Activated CD8-positive, alpha-beta memory T cell treated with anti-CD3 and anti-CD28 coated beads for 4 hours (primary cell): ENCODE results near the gene GATA2.

ENCODE experiments used
- DNase-seq, 2 donors: peaks; one replicate each; pipeline ENCODE4 v3.0.0-alpha.2; 2020; ENCODE audit warnings: low read depth in 2 of 2

The GATA2 gene

DNA sequence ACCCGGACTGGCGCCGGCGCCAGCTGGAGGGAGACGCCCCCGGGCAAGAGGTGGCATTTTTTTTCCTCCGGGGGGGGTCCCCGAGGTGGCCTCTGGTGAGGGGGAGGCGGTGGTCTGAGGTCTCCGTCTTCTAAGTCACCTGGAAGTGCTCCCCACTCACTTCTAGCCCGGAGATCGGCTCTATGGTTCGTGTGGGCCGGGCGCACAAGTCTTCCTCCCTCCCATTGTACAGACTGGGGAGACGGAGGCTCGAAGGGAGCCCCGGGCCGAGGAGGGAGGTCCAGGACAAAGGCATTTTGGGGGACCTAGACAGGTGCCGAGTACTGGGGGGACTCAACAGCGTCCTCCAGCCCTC, 4.4 kb downstream of the GATA2 start:
- DNase-seq = no peak

DNA sequence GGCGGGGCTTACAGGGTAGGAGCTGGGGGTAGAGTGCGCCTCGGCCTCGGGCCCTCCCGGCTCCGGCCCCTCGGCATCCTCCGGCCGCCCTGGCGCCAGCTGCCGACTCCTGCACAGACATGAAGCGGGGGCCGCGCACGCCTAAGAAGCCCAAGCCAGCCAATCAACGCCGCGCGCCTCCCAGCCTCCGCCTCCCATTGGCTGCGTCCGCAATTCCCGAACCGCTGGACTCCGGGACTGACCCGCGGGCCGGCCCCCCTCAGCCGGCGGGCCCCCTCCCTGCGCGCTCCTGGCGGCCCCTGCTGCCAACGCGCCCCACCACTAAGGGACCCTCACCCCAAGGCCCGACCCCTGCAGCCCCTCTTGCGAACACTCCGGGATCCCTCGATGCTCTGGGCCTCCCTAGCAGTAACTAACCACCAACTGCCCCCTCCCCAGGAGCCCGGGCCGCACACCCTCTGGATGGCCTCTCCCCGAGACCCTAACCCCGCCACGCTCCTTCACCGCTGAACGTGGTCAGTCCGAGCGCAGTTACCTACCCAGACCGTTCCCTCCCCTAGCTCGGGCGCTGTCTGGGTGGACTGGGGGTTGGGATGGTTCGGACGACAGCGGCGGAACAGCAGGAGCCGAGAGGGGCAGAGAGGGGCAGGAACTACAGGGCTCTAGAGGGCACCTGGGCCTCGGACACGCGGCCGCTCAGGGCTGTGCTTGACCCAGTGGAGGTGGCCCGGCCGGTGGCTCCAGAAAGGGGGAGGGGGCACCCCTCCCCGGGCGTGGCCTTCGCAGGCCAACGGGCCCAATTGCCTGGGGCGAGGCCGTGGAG, 5.0 kb downstream of the GATA2 start:
- no peak for DNase-seq

DNA sequence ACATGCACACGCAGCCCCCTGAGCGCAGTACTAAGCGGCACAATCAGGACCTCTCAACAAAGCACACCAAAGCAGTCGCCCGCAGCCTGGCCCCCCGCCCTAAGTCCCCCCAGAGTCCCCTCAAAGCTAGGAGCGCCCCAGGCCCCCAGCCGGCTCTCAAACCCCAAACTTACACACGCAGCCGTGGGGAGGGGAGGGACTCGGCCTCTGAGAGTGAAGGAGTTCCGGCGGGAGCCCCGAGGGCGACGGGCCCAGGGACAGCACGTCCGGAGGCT, 5.5 kb downstream of the GATA2 start:
- DNase-seq = no peak

DNA sequence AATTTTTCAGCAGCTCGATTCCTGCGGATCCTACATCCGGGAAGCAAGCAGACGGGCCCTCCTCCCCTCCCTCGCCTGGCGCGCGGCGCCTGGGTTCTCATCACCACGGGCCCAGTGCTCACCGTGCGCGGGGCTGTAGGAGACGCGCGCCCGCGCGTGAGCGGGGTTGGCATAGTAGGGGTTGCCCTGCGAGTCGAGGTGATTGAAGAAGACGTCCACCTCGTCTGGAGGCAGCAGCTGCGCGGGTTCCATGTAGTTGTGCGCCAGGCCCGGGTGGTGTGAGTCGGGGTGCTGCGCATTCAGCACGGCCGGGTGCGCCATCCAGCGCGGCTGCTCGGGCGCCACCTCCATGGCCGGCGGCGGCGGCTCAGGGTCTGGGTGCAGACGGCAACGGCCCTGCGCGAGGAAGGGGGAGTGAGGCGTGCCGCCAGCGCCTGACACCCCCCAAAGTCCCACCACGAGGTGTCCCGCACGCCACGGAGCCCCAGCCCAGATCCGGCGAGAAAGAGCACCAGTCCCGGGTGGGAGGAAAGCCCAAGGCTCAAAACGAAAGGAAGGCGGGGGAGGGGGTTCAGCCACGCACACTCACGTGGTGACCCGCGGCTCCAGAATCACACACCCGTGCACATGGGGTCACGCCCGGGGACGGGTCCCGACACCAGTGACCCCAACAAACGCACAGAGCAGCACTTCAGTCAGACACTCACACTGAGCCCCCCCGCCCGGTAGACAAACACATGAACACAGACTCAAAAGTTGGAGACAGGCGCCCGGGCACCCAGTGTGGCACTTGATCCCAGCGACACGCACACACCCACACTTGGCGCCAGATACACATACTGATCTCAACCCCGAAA, 6.1 kb downstream of the GATA2 start:
- DNase-seq = no peak

DNA sequence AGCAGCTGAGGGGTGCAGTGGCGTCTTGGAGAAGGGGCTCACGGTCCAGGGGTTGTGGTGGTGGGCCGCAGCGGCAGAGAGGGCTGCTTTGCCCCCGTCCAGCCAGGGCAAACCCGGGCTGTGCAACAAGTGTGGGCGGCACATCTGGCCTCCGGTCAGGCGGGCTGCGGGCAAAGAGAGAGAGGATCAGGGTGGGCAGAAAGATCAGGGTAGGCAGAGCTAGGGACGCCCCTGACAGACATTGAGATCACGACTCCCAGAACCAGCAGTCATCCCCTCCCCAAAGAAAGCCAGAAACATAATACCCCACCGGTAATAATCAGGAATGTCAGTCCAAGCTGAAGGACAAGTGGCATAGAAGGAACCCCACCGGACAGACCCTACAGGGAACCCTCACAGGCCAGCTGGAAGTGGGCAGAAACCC, 6.8 kb downstream of the GATA2 start:
- no peak for DNase-seq

DNA sequence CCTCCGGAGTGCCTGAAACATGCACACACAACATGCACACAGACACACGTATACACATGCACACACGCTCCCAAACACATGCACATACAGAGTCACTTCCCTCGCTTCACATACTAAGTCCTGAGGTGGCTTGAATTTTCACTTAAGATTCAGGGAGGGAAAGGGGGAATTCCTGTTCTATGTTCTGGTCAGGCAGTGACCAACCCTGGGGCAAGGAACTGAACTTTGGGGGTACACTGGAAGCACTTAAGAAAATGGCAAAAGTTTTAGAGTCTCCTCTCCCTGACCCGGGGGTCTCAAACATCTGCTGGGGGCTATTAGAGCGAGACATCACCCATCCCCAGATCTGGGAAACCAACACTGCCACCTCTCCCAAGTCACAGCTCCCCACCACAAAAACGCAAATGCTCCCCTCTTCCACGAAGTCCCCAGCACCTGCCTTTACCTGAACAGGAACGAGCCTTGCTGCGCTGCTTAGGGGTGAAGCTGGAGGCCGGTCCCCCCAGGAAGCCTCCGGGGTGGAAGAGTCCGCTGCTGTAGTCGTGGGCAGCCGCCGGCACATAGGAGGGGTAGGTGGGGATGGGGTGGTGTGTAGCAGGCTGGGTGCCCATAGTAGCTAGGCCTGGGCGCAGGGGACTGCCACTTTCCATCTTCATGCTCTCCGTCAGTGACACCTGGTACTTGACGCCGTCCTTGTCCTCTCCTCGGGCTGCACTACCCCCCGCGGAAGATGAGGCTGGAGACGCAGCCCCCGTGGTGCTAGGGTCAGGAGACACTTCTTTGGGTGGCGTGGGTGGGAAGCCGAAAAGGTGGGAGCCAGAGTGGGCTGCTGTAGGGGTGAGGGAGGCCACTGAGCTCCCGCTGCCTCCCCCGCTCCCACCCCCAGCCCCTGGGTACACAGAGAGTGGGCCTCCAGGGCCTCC, 7.5 kb downstream of the GATA2 start:
- no peak for DNase-seq

DNA sequence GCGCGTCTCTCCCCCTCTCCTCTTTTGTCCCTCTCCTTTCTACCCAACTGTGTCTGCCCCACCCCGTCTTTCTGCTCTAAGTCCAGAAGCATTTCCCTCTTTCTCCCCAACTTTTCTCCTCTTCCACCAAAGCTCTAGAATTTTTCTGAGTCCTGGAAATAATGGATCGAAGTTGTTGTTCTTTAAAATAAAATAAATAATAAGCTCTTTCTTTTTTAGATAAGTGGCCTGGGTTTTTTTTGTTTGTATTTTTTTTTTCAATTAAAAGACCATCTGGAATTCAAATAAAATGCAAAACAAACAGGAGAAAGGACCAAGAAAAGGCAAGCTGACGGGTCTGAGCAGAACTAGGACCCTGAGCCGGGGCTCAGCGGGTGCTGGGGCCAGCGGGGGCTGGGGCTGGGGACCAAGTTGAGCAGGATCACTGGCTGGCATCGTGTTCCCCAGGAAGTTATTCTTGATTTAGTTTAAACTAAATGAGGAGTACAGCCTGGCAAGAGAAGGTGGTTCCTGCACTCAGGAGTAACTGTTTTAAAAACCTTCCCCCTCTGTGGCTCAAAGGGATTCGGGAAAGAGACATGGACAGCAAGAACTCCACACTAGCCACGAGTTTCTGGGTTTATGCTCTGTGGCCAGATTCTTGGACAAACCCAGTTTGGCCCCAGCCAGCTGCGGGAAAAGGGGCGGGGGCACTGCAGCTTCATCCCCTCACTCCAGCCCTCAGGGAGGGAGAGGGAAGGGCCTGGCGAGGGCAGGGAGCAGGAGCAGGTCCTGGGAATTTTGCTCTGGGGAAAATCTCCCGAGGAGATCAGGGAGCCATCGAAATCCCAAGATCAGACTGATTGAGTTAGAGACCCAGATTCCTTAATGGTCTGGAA, 8.4 kb downstream of the GATA2 start:
- DNase-seq = no peak

DNA sequence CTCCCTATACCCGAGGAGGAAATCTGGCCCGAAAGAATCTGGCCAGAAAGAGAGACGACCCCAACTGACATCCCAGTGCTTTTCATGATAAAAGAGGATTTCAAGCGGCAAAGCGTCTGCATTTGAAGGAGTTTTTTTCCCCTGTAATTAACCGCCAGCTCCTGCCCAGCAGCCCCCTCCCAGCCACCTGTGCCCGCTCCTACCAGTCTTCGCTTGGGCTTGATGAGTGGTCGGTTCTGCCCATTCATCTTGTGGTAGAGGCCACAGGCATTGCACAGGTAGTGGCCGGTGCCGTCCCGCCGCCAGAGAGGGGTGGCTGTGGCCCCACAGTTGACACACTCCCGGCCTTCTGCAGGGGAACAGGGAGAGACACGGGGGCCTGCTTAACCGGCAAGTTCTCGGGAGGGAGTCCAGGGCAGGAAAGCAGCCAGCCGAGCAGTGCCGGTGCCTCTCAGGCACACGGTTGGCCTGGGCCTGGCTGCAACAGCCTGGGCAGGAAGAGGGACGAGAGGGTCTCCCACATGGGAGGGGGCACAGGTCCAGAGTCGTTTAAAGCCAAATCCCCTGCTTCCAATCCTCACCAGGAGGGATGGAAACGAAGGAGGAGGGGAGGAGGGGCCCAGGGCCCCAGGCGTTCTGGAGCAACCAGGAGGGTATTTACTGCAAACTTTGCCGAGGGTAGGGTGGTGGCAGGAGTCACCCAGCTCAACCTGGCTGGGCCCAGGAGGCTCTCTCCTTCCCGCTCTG, 9.2 kb downstream of the GATA2 start:
- DNase-seq = no peak

DNA sequence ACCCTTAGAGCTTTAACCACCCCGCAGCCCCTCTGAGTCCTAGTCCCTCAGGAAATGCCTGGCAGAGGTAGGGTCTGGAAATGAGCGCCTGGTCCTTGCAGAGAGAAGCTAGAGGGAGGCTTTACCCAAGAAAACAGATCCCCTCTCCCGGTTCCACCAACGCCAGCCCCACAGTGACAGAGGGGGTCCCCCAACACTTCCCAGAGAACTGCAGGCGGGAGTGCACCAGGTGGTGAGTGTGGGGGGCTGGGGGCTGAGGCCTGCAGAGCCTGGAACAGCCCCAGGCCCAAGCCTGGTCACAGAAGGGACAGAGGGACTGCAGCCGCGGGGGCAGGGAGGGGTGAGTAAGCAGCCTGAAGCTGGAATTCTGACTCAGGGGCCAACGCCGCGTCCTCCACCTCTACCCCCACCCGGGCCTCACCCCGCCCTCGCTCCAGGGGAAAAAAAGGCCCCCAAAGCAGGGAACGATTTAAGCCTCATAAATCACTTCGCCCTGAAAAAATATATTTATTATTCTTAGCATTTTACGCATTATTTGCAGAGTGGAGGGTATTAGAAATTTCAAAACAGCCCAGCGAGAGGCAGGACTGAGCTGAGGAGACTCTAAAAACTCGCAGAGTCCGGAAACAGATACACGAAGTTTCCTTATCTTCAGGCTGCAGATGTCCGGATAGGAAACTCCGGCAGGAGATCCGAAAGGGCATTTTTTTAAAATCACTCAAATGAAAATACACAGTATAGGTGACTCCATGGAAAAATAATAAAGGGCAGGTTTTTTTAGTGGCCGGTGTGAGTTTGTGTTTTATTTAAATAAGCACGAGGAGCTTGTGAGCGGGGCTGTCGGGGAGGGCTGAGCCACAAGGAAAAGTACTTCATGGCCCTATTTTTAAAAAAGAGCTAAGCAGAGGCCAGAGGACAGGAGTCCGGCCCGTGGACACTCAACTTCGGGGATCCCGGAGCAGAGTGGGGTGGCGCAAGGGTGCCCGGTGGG, 10.0 kb downstream of the GATA2 start:
- DNase-seq = no peak

DNA sequence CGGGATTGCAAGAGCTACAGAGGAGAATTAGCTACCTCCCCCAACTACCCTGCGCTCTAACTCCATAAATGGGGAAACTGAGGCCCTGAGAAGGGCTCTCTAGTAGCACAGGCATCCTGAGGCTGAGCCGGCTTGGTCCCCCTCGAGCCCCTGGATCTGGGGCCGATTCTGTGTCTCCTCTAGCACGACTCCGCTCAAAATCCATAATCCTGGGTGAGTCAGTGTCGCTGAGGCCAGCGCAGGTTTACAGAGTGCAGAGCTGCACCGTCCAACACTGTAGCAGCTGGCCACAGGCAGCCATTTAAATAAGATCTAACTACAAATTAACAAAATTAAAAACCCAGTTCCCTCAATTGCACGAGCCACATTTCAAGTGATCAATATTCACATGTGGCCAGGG, 10.8 kb downstream of the GATA2 start:
- no peak for DNase-seq

DNA sequence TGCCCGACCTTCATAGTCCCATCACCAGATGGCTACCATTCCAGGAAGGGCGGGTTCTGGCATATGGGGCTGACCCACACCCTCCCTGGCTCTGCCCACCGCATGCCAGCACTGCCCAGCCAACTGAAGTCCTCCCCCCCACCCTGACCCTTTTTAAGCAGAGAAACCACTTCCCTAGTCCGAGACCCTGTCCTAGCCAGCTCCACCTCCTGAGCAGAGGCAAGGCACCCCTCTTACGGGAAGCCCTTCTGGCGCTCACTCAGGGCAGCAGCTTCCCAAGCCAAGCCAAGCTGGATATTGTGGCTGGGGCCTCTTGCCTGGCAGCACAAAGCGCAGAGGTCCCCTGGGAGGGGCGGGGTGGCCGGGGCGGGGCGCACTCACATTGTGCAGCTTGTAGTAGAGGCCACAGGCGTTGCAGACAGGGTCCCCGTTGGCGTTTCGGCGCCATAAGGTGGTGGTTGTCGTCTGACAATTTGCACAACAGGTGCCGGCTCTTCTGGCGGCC, 11.5 kb downstream of the GATA2 start:
- no peak for DNase-seq

DNA sequence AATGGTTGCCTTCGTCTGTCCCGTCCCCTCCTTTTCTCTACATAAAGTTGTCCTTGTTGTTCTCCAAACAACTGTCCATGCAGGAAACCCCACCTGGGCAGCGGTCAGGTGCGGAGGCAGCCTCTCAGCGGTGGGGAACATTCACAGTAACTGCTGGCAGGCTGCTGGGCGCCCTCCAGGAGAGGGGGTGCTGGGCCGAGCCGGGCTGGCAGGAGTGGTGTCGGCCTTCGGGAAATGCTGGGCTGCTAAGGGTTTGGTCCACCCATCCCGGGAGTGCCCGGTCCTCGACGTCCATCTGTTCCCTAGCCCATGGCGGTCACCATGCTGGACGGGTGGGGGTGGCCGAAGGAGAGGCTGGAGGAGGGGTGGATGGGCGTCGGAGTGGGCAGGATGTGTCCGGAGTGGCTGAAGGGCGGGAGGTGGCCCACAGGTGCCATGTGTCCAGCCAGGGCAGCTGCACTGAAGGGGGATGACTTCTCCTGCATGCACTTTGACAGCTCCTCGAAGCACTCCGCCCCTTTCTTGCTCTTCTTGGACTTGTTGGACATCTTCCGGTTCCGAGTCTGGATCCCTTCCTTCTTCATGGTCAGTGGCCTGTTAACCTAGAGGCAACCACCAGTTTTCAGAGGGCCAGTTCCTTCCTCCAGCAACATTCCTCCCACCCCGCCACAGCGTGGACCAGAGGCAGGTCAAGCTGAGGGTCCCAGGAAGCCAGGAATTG, 12.1 kb downstream of the GATA2 start:
- DNase-seq = no peak

DNA sequence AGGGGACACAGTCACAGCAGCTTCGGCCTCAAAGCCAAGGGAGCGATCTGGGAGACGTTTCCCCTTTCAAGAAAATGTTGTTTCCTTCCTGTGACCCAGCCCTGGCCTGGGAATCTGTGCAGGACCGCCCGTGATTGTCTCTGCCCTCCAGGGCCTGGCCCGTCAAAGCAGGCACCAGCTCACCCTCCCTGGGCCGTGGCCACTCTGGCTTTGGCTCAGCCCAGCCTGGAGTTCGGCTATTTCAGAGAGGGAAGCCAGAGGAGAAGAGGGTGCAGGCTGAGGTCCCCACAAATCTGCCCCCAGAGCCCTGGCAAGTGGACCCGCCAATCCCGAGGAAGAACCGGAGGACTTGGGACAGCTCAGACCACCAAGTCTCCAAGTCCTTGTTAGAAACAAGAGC, 12.7 kb downstream of the GATA2 start:
- DNase-seq = no peak

DNA sequence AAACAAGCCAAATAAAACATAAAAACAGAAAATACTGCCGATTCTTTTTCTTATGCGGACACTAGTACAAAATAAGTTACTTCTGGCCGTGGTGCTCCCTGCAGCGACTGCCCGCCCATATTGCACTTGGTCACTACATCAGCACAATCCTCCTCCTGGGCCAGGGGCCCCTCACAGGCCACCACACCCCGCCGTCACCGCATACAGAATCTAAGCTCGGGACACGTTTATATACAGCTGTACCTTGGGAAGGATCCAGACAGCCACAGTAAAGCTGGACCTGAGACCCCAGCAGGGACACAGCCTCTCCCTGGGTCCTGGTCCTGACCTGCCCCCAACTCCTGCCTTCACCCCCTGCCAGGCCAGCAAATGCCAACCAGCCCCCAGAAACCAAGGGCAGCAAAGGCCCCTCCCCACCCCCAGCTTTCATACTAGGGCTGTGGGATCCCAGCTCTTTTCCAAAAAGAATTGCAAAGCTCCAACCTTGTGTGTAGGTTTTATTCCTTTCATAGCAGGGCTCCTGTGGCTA, 13.4 kb downstream of the GATA2 start:
- no peak for DNase-seq

DNA sequence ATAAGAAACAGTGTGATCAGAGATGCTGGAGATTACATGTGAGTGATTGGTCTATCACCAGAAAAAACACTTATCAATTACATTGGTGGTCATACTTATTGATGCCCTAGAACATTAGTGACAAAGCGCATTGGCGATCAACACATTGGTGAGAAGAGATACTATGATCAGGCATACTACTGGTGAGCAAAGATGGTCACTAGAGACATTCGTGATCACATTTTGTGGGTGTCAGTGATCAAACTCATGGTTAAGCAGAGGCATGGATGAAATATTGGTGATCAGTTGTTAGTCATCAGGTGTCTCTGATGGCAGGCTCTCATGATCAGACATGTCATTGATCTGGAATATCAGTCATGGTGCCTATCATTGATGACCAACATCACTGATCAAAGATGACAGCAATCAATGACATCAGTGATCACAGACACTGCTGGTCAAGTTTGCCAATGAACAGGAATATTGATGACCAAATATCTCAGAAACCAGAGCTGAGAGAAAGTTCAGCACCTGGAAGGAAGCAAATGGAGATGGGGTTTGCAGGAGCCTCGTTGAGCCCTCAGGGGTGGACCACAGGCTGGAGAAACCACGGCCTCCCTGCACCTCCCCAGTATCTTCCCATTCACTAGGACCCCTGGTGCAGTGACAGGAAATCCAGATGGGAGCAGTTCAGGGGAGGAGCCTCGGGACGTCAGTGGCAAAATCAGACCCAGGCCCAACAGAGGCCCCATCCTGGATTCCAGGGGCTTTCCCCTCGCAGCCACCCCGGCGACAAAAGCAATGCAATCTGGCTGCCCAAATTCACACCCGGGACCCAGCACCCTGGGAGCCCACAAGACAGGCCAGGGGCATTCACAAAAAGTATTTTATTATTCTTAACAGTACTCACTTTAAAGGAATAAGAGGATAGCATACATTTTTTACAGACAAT, 14.2 kb downstream of the GATA2 start:
- no peak for DNase-seq

DNA sequence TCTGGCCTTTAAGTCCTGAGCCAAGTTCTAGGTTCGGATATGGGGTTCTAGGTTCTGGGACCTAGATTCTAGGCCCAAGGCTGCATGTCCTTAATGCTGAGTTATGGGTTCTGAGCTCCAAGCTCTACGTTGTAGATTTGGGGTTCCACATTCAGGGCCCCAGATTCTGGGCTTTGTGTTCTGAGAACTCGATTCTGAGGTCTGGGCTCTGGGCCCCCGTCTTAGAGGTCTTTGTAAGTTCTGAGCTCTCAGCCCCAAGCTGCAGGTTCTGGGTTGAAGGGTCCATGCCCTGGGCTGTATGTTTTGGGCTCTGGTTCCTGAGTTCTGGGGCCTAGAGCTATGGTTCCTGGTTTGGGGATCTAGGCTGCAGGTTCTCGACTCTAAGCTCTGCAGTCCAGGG, 16.3 kb downstream of the GATA2 start:
- no peak for DNase-seq

DNA sequence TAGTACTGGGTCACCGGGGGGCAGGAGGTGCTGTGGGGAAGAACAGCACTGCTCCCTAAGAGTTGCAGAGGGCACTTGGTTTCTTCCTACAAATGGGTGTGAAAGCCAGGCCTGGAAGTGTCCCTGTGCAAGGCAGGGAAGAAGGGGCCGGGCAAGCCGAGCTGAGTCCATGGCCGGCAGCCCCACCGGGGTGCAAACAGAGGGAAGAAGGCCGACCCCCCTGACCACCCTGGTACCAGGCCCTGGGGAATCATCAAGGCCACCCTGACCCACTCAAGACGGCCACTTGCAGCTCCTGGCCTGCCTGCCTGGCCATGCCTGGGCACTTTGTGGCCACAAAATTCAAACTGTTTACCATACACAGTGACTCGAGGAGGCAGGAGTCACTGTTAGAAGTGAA, 17.6 kb downstream of the GATA2 start:
- DNase-seq = no peak
